Stimulated activated CD4-positive, alpha-beta T cell treated with anti-CD3 and anti-CD28 coated beads, TNF-alpha, amount 100 ng/mL, for 24 hours (primary cell): ENCODE measurements around the gene C9orf152.

ENCODE experiments used
- DNase-seq, 3 experiments: peaks; one replicate each; pipeline ENCODE4 v3.0.0-alpha.2; 2020; ENCODE audit warnings: low read depth in 3 of 3

C9orf152 gene

DNA sequence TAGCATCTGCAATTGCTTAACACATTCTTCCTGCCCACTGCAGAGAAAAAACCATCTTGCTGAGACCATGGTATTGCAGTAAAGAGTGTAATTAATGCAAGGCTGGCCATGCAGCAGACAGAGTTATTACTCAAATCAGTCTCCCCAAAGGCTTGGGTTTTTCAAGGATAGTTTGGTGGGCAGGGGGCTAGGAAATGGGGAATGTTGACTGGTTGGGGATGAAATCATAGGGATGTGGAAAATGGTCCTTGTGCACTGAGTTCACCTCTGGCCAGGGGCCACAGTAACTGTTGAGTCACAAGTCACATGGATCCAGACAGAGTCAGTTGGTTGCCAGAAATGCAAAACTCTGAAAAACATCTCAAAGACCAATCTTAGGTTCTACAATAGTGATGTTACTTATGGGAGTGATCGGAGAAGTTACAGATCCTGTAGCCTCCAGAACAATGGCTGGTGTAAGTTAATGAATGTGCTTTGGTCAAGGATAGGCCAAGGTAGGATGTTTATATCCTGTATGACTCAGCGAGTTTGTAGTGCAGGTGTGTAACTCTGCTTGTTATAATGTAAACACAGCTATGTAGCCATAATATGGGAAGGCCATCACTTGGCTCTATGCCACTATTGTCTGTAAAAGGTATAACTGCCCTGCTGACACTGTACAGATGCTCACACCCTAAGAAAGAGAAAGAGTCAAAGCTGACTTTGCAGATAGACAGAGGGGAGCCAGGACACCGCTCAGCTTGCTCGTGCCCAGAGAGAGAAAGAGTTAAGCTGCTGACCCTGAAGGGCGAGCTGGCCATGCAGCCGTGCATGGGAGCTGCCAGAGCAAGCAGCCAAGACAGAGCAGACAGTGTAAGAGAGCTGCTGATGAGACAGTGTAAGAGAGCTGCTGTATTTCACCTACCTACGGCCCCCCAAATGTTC, 27.2 kb downstream of the C9orf152 start:
- DNase-seq = no peak

DNA sequence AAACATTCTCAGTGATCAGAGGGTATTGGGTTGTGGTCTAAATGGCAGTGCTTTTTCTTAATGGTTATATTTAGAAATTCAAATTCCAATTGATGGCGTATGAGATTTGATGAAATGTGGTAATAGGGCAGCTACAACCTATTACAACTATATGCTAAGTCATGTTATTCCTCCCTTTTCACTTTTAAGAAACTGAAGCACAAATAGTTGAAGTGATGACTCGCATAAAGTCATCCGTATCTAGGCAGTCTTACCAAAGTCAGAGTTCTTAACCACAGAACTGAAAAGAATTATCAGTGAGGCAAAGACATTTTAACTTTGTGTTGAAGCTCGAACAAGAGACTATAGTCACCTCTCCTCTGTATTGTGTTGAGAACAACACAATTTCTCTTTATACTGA, 28.2 kb downstream of the C9orf152 start:
- DNase-seq = no peak

DNA sequence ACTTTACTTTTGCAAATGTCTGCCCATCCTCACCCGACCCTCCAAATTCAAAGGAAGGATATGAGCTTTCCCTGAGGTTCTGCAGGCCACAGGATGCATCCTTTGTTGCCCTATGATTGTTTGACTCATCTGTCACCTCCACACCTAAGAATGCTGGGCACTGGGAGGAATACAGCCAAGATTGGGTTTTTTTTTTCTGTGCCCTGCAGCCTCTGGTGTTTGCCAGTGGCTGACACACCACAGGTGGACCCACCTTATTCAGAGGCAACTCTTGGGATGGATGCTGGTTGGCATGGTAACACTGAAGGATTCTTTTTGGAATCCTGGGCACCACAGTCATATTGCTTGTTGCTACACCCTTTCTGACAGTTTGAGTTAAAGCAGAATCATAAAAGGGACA, 29.7 kb downstream of the C9orf152 start:
- DNase-seq = no peak

DNA sequence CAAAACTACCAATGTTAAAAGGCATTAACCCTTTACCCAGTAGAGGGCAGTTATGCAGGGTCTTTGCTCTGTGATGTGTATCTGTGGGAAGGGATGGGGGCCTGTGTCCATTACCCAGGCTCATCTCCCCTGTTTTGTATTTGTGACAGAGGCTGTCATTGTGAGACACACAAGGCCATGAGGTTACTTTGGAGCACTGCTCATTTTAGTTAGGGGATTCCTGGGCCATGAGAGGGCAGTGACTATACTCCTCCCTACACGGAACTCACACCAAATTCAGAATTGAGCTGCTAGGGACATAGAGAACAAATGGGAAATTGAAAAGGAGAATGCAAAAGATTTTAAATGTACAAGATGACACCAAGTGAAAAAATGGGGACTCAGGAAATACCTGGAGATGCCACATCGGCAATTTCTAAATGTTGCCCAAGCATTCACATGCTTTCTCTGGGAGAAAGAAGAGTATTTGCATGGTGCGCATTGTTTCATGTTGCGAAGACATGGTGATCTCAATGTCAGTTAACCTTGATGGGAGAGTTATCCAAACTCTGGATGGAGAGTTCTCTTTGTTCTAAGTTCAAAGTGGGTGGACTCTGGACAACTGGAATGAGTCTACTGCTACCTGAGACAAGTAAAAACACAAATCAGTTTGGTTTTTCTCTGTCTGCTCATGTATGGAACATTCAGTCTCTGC, 32.5 kb downstream of the C9orf152 start:
- DNase-seq = no peak

DNA sequence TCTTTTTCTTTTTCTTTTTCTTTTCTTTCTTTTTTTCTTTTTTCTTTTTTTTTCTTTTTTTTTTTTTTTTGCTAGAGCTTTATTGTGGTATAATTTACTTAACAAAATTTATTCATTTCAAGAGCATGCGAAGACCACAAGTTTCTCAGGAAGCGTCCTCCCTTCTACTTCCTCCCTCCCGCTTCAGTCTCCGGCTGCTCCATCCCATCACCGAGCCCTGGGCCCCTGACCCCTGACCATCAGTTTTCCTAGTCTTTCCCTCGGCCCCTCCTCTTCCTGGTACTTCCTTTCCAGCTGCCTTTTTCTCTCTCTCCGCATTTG, 34.7 kb downstream of the C9orf152 start:
- no peak for DNase-seq

DNA sequence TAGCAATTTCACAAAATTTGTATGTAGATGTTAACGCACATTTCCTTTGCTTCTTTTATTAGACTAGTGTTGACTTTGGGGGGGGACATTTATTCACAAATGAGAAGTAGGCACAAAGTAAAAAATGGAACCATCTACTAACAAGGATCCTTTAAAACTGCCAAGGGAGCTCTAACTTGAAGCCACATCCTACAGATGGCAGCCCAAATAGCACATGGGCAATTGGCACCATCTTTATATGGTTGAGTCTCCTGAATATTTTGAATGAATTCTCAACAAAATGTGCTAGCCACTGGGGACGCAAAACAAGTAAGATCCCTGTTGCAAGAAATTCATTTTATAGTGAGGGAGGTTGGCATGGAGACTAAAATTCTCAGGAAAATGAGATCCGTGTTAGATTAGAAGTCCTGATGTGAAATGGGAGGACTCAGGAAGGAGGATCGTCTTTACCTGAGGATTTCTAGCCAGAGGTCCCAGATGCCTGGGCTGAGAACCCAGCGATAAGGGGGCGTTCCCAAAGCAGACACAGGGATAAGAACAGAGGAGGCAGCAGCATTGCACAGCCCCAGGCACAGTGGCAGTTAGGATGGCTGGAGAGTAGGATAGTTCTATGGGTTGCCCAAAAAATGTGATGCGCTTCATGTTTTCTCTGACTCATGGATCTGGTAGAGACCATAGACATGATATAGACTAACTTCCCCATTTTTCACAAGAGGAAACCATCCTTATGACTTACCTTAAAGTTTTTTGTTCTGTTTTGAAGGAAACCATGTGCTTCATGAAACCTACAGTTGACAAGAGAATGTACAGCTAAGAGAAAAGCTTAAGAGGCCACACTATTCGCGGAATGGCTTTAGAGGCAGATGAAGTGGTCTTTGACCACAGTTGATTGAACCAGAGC, 37.4 kb downstream of the C9orf152 start:
- no peak for DNase-seq

DNA sequence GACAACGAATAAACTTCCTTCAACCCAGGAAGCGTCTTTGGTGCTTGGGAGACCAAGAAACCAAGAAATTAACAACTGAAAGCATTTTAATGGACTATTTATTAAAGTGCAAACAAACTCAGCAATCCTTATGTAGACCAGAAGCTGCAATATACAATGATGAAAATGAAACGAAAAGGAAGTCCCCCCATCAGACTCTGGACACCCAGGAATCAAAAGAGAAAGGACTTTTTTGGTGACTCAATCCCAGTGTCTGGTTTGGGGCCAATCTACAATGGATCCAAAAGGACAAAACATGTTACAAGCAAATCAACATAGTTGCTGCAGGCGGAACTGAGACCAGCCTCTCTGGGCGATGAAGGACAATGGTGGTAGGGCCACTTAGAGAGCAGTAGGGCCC, 39.5 kb downstream of the C9orf152 start:
- DNase-seq = no peak

DNA sequence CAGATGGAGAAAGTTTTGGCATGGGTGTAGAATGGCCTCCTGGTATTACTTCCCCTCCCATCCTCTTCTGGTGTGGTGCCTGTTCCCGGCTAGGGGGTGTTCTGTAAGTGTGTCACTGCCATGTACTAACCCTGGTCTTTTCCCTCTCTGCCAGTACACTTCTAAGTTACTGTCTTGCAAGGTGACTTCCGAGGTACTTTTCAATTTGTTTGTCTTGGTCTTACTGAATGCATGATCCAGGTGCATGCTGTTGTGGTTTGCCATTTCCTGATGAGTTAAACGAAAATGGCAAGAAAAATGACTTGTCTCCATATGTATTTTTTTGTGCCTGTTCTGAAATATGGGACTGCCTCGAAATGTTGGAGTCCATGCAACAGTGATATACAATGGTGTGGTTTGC, 46.0 kb downstream of the C9orf152 start:
- no peak for DNase-seq

DNA sequence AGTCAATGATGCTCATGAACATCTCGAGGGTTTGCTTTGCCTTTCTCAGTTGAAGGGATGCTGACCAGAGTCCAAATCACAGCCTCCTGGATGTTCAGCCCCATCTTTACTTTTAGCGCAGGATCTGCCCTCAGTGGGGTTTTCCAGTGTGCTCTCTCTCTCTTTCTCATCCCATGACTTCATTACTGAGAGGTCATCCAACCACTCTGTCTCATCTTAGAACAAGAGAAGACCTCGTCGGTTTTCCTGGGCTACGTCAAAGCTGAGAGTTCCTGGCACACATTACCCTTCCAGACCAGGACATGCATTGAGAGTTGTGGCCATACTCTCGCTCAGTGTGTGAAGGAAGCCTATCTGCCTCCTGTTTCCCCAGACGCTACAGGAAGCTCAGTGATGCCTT, 47.3 kb downstream of the C9orf152 start:
- DNase-seq = no peak

DNA sequence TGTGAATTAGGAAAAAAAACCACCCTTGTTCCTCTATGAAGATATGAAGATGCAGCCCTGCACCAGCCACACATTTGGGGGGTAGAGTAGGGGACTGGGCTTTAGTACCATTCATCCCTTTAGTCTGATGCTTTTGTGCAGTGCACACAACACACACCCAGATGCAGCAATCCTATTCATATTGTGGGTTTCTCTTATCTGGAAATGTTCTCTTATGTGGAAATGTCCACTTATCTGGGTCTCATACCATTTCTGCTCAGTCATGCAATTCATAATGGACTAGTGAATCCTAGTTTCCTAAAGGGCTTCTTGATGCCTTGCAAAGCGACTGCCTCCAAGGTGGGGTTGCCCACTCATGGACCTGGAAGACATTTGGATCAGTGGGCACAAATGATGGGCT, 47.8 kb downstream of the C9orf152 start:
- no peak for DNase-seq

DNA sequence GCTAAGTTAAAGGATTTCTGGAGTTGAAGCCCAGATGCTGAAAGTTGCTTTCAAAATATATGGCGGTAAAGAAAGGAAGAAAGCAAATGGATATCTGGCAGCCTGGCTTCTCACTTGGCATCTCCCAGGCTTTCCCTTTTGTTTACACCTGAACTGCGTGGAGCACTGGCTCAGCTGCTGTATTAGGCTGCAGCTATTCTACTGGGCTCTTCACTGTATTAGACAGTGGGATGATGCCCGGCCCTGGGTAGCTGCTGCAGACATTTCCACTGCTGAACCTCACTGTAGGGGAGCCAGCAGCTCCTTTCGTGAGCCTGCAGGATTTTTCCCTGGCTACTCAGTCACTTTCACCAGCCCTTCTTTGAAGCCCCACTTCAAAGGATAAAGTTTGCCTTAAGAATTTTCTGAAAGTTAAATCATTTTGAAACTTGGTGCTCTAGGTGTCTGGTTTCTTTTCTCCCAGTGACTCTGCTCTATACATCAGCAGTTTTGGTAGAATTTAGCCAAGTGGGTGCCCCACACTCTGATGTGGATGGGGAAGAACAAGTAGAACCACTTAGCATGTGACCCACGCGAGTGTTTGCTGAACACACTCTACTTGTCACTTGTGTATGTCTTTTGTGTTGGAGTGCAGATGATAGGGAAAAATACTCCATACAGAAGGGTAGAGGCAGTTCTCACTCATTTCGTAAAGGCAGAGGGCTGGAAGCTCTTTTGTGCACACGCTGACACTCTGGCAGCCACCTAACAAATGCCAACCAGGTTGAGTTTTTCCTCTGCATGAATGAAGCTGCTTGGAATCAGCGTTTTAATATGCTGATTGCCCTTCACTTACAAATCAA, 49.9 kb downstream of the C9orf152 start:
- DNase-seq = no peak

DNA sequence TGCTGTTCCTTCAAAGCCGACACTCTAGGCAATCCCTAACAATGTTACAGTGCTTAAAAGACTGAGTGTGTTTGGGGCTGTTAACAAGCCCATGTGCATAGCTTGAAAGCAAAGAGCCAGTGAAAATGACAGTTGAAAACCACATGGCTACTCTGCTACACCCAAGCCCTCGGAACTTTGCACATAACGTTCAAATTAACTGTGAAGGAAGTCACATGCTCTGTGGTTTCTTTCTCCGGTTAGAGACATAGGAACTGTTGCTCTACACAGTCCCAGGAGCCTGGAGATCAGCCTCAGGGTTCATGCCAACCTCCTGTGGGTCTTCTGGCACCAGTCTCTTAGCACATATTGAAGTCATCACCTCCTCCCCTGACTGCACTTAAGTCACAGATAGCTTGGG, 51.1 kb downstream of the C9orf152 start:
- no peak for DNase-seq

DNA sequence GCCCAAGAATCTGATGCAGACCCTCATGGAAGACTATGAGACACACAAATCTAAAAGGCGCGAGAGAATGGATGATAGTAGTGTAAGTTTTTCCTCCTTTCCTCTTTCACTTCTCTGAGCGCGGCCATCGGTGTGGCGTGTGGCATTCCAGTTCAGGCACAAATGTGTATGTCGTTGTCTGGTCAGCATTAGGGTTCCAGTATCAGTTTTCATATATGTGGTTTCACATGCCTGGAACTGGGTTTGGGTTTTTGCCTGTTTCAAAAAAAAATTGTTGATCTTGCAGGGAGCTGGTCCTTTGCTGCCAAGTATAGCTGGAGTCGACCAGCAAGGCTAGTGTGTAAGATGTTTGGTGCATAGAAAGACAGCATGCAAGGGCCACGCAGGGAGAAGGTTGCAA, 51.5 kb downstream of the C9orf152 start:
- no peak for DNase-seq

DNA sequence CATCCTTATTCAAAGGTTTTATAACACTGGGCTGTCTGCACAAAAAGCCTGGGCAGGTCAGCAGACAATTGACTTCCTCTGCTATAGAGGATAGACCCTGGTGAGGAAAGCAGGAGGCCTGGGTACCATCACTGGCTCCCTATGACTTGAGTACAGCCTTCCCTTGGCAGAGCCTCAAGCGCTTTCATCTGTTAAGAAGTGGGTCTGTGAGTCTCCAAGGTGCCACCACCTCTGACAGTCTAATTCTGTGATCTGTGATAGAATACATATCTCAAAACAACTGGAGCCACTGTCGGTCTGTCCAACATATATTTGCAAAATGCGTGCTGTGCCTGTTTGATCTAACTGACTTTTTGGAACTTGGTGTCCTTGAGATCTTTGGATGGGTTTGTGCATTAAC, 52.2 kb downstream of the C9orf152 start:
- DNase-seq = no peak

DNA sequence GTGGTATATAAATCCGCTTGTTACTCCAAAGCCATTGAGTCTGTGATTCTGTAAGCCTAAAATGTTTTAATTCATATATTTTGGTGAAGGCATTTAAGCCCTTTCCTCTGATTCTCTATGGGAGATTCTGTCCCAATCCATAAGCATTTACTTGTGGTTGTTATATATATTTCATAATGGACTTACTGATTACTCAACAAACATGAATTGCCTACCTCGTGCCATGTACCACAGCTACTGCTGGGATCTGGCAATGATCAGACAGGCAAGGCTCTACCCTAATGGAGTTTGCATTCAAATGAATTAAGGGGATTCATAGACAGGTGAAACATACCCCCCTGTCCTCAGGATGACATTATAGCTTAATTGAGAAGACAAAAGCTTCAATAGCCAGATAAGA, 54.5 kb downstream of the C9orf152 start:
- no peak for DNase-seq

DNA sequence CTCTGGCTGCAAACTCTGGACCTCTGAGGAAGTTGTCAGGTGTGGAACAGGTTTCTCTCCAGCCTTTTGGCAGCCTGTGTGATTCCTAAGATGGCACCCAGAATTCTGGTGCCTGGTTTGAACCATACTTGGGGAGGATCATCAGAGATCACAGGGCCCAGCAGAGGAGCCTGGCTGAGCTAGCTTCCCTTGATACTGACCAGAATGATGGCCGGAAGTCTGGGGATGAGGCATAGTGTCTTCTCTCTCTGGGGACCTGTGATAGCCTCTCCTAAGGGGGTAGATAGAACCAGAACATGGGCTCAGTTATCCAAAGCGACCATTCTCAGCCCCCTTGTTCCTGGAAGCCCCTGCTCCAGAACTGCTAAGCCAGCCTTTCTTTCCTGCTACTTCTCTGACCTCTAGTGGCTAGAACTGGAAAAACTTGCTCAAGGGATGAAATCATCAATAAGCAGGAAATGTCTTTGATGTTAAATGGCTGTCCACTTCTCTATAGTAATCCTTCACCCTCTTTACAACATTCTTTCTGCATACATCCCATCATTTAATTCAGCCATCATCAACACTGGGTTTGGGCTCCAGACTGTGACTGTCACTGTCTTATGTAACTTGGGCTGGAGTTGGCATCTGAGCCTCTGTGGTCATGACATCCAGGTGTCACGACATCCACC, 55.1 kb downstream of the C9orf152 start:
- DNase-seq = peak in 1 of 3 experiments; percentile 7
